Subcutaneous abdominal adipose tissue (tissue), 5 donors: ENCODE results near the gene SESN2.
A peak's percentile ranks its signal among the peaks of the same experiment; 100 is the strongest.
"Not testable (repeated sequence)": the region's sequence is repeated elsewhere in the genome, so short reads cannot be mapped to it uniquely, and the experiment has no call there.

Experiments
- H3K27ac ChIP-seq: one replicate; pipeline ENCODE4 v1.7.0; 2013; ENCODE audit warnings: low read depth, mild to moderate bottlenecking, inconsistent platforms, low read length, moderate library complexity
- H3K27me3 ChIP-seq, 5 donors: one replicate each; pipeline ENCODE4 v1.7.0; 2013; ENCODE audit warnings: low read length in 5 of 5, inconsistent platforms in 1 of 5; ENCODE audit not compliant: control insufficient read depth in 5 of 5, insufficient read depth in 4 of 5
- H3K36me3 ChIP-seq, 5 donors: one replicate each; pipeline ENCODE4 v1.7.0; 2013; ENCODE audit warnings: low read length in 5 of 5; ENCODE audit not compliant: control insufficient read depth in 5 of 5, insufficient read depth in 5 of 5
- H3K4me1 ChIP-seq, 5 donors: one replicate each; pipeline ENCODE4 v1.7.0; 2013; ENCODE audit warnings: low read length in 5 of 5, mild to moderate bottlenecking in 3 of 5, moderate library complexity in 1 of 5; ENCODE audit not compliant: control insufficient read depth in 5 of 5, insufficient read depth in 5 of 5
- H3K4me3 ChIP-seq, 5 donors: one replicate each; pipeline ENCODE4 v1.7.0; 2013; ENCODE audit warnings: low read length in 5 of 5, low read depth in 1 of 5
- H3K9ac ChIP-seq, 5 donors: one replicate each; pipeline ENCODE4 v1.7.0; 2013; ENCODE audit warnings: low read length in 5 of 5, mild to moderate bottlenecking in 4 of 5, moderate library complexity in 3 of 5
- H3K9me3 ChIP-seq, 5 donors: one replicate each; pipeline ENCODE4 v1.7.0; 2013; ENCODE audit warnings: low read length in 5 of 5; ENCODE audit not compliant: control insufficient read depth in 5 of 5
- donor health status: healthy.
- donor health status: healthy.
- donor health status: healthy.
- donor health status: healthy.
- donor health status: healthy.

SESN2 gene

GRCh38 chr1:28323720-28324119 is 64.4 kb downstream of the SESN2 start:
- Histone ChIP-seq H3K9ac (no peak overlapping the region), H3K9me3 (no peaks in the 10 kb centered on the region), H3K4me3 (no peak overlapping the region), H3K27ac (no peak overlapping the region), H3K27me3 (no peaks in the 10 kb centered on the region), H3K4me1 (peaks cover 0 to 6% (median 6%) of the 10 kb centered on the region in 5 donors), H3K36me3 (no peaks in the 10 kb centered on the region)

- H3K27ac ChIP-seq: no peak overlapping the region
- no peaks in the 10 kb centered on the region for H3K27me3 ChIP-seq
- H3K9ac ChIP-seq: no peak overlapping the region
- H3K36me3 ChIP-seq: peaks cover 0 to 9% (median 4%) of the 10 kb centered on the region in 5 donors
- peaks cover 0 to 17% (median 14%) of the 10 kb centered on the region in 5 donors for H3K4me1 ChIP-seq
- H3K4me3 ChIP-seq: no peak overlapping the region
- no peaks in the 10 kb centered on the region for H3K9me3 ChIP-seq
These were observed 67.2 kb downstream of the SESN2 start for GRCh38 chr1:28326515-28326914.

GRCh38 chr1:28326984-28327383 is 67.7 kb downstream of the SESN2 start:
- Histone ChIP-seq H3K4me3 (no peak overlapping the region), H3K9me3 (no peaks in the 10 kb centered on the region), H3K9ac (no peak overlapping the region), H3K27ac (no peak overlapping the region), H3K4me1 (peaks cover 0 to 17% (median 14%) of the 10 kb centered on the region in 5 donors), H3K36me3 (peaks cover 0 to 13% (median 9%) of the 10 kb centered on the region in 5 donors), H3K27me3 (no peaks in the 10 kb centered on the region)

GRCh38 chr1:28327431-28327830 is 68.1 kb downstream of the SESN2 start:
- H3K4me3 ChIP-seq, H3K27ac ChIP-seq, H3K27me3 ChIP-seq, H3K9ac ChIP-seq, H3K9me3 ChIP-seq: not testable (repeated sequence)
- H3K36me3 ChIP-seq: peaks cover 2 to 18% (median 13%) of the 10 kb centered on the region in 5 donors
- peaks cover 0 to 17% (median 14%) of the 10 kb centered on the region in 5 donors for H3K4me1 ChIP-seq

- no peaks in the 10 kb centered on the region for H3K27me3 ChIP-seq
- peaks cover 0 to 17% (median 14%) of the 10 kb centered on the region in 5 donors for H3K4me1 ChIP-seq
- peak overlapping the region; percentile 85 for H3K27ac ChIP-seq
- peaks cover 10 to 26% (median 21%) of the 10 kb centered on the region in 5 donors for H3K36me3 ChIP-seq
- H3K4me3 ChIP-seq: peak overlapping the region; percentile 63 to 95 (median 82)
- peak overlapping the region in 3 of 5 donors; percentile 75 to 94 (median 93) for H3K9ac ChIP-seq
- H3K9me3 ChIP-seq: no peaks in the 10 kb centered on the region
These were observed 68.9 kb downstream of the SESN2 start for GRCh38 chr1:28328228-28328648.

GRCh38 chr1:28329395-28330153 is 70.3 kb downstream of the SESN2 start:
- no peaks in the 10 kb centered on the region for H3K27me3 ChIP-seq
- H3K9ac ChIP-seq: peak overlapping the region in 4 of 5 donors; percentile 75 to 94 (median 90)

More at GRCh38 chr1:28329395-28330153, 70.3 kb downstream of the SESN2 start:
- H3K36me3 ChIP-seq: peaks cover 12 to 38% (median 28%) of the 10 kb centered on the region in 5 donors
- H3K4me1 ChIP-seq: peaks cover 0 to 17% (median 14%) of the 10 kb centered on the region in 5 donors
- H3K27ac ChIP-seq: peak overlapping the region; percentile 85
- peak overlapping the region; percentile 63 to 95 (median 82) for H3K4me3 ChIP-seq
- H3K9me3 ChIP-seq: no peaks in the 10 kb centered on the region
